H7 (cell line): ENCODE results near the gene AACS. TPM values are rescaled to one million over a fixed set of nuclear protein-coding genes. Genes with fewer than 3 reads are reported as not detected.

Experiments
- DNase-seq: peaks from one replicate; pipeline ENCODE4 v3.0.0; 2012
- H3K27me3 ChIP-seq: 2 replicates; pipeline ENCODE4 v1.6.0; 2011; ENCODE audit warnings: mild to moderate bottlenecking, low read length; ENCODE audit not compliant: control insufficient read depth, insufficient read depth
- H3K36me3 ChIP-seq: replicated peaks from 2 replicates; pipeline ENCODE4 v1.5.1; 2011; ENCODE audit warnings: low read length; ENCODE audit not compliant: control insufficient read depth, insufficient read depth
- H3K4me3 ChIP-seq: 2 replicates; pipeline ENCODE4 v1.5.1; 2011; ENCODE audit warnings: low read depth, mild to moderate bottlenecking, control low read depth, low read length, moderate library complexity; ENCODE audit not compliant: insufficient read depth
- total RNA-seq: library from RNA; depleted of rRNA; stranded (reverse); fragments of >200 nt; shearing (Covaris generic); gene quantifications from 2 replicates; pipeline ENCODE4 v1.2.3, GENCODE V29; 2014

AACS gene
- total RNA-seq, 1 experiment from 2014 or later, result 34.0 TPM

GRCh38 chr12:125155366-125155765 lies 90.1 kb downstream of the AACS start:
- Histone ChIP-seq H3K4me3 (no peak overlapping the region), H3K27me3 (no peaks in the 10 kb centered on the region), H3K36me3 (no peaks in the 10 kb centered on the region)
- no peak for DNase-seq

- Histone ChIP-seq H3K27me3 (no peaks in the 10 kb centered on the region), H3K4me3 (no peak overlapping the region), H3K36me3 (no peaks in the 10 kb centered on the region)
- no peak for DNase-seq
Measured at GRCh38 chr12:125157177-125157576, 91.9 kb downstream of the AACS start.

- Histone ChIP-seq H3K36me3 (no peaks in the 10 kb centered on the region), H3K27me3 (no peaks in the 10 kb centered on the region), H3K4me3 (no peak overlapping the region)
- DNase-seq, result peak; percentile 77
Measured at GRCh38 chr12:125159702-125160101, 94.5 kb downstream of the AACS start.

GRCh38 chr12:125160281-125160955 lies 95.2 kb downstream of the AACS start:
- Histone ChIP-seq H3K27me3 (no peaks in the 10 kb centered on the region), H3K4me3 (no peak overlapping the region), H3K36me3 (no peaks in the 10 kb centered on the region)
- no peak for DNase-seq

- DNase-seq, result no peak
- Histone ChIP-seq H3K4me3 (no peak overlapping the region), H3K36me3 (no peaks in the 10 kb centered on the region), H3K27me3 (no peaks in the 10 kb centered on the region)
Measured at GRCh38 chr12:125161712-125162022, 96.4 kb downstream of the AACS start.

- no peak for DNase-seq
- Histone ChIP-seq H3K4me3 (no peak overlapping the region), H3K36me3 (no peaks in the 10 kb centered on the region), H3K27me3 (no peaks in the 10 kb centered on the region)
Measured at GRCh38 chr12:125162489-125163028, 97.3 kb downstream of the AACS start.

GRCh38 chr12:125163148-125163547 lies 97.9 kb downstream of the AACS start:
- Histone ChIP-seq H3K27me3 (no peaks in the 10 kb centered on the region), H3K4me3 (no peak overlapping the region), H3K36me3 (no peaks in the 10 kb centered on the region)
- no peak for DNase-seq

GRCh38 chr12:125164541-125164940 lies 99.3 kb downstream of the AACS start:
- H3K36me3 ChIP-seq, result no peaks in the 10 kb centered on the region

GRCh38 chr12:125166041-125166440 lies 100.8 kb downstream of the AACS start:
- Histone ChIP-seq H3K27me3 (no peaks in the 10 kb centered on the region), H3K36me3 (no peaks in the 10 kb centered on the region), H3K4me3 (no peak overlapping the region)
- DNase-seq, result no peak

More at GRCh38 chr12:125164541-125164940, 99.3 kb downstream of the AACS start:
- no peak for DNase-seq
- Histone ChIP-seq H3K4me3 (no peak overlapping the region), H3K27me3 (no peaks in the 10 kb centered on the region)

- no peak for DNase-seq
- H3K27me3 ChIP-seq, result no peaks in the 10 kb centered on the region
- H3K36me3 ChIP-seq, result no peaks in the 10 kb centered on the region
- H3K4me3 ChIP-seq, result no peak overlapping the region
Measured at GRCh38 chr12:125167658-125168057, 102.4 kb downstream of the AACS start.

- Histone ChIP-seq H3K36me3 (no peaks in the 10 kb centered on the region), H3K4me3 (no peak overlapping the region), H3K27me3 (no peaks in the 10 kb centered on the region)
- DNase-seq, result no peak
Measured at GRCh38 chr12:125169451-125169850, 104.2 kb downstream of the AACS start.

- H3K4me3 ChIP-seq, result no peak overlapping the region
- no peaks in the 10 kb centered on the region for H3K27me3 ChIP-seq
- no peak for DNase-seq
- no peaks in the 10 kb centered on the region for H3K36me3 ChIP-seq
Measured at GRCh38 chr12:125169870-125170269, 104.6 kb downstream of the AACS start.

GRCh38 chr12:125171267-125171666 lies 106.0 kb downstream of the AACS start:
- Histone ChIP-seq H3K36me3 (no peaks in the 10 kb centered on the region), H3K27me3 (no peaks in the 10 kb centered on the region), H3K4me3 (no peak overlapping the region)
- no peak for DNase-seq

- Histone ChIP-seq H3K36me3 (no peaks in the 10 kb centered on the region), H3K4me3 (no peak overlapping the region), H3K27me3 (no peaks in the 10 kb centered on the region)
- no peak for DNase-seq
Measured at GRCh38 chr12:125172231-125172850, 107.1 kb downstream of the AACS start.

- H3K27me3 ChIP-seq, result no peaks in the 10 kb centered on the region
- no peak overlapping the region for H3K4me3 ChIP-seq
- no peaks in the 10 kb centered on the region for H3K36me3 ChIP-seq
- DNase-seq, result no peak
Measured at GRCh38 chr12:125175576-125175975, 110.3 kb downstream of the AACS start.
